K562 (cell line): ENCODE data around the gene SPACA5B.
"Not testable (repeated sequence)": the region's sequence is repeated elsewhere in the genome, so short reads cannot be mapped to it uniquely, and the experiment has no call there.

ENCODE experiments used
- HNRNPL ChIP-seq: fragments of 200-400 bp; formaldehyde crosslinking; IDR thresholded peaks from 2 replicates; pipeline ENCODE4 v1.6.1; 2017; ENCODE audit warnings: low read depth, mild to moderate bottlenecking, low read length
- NFXL1 ChIP-seq: fragments of 450-650 bp; formaldehyde crosslinking; IDR thresholded peaks from 2 replicates; pipeline ENCODE4 v1.4.0; 2021; ENCODE audit warnings: mild to moderate bottlenecking

- not testable (repeated sequence) for TF ChIP-seq HNRNPL; NFXL1 (CRISPR knock-in tag)
Measured at GRCh38 chrX:48132308-48132844, 1.9 kb downstream of the SPACA5B start.
